Testis (tissue), 3 donors: Measurements from ENCODE around the gene ESR2. TPM values are rescaled to one million over a fixed set of nuclear protein-coding genes. Genes with fewer than 3 reads are reported as not detected.

Experiments
- DNase-seq: peaks from one replicate; pipeline ENCODE4 v3.0.0-alpha.2; 2019
- H3K27ac ChIP-seq, 2 donors: fragments of 200-600 bp; sonication (generic); one replicate each; pipeline ENCODE4 v1.5.1; 2019
- H3K27me3 ChIP-seq: fragments of 200-600 bp; sonication (generic); one replicate; pipeline ENCODE4 v1.5.1; 2019
- H3K36me3 ChIP-seq: fragments of 200-600 bp; sonication (generic); one replicate; pipeline ENCODE4 v1.5.1; 2017; ENCODE audit warnings: low read depth; ENCODE audit errors: missing control alignments
- H3K4me1 ChIP-seq: fragments of 200-600 bp; sonication (generic); one replicate; pipeline ENCODE4 v1.5.1; 2019
- H3K4me3 ChIP-seq, 2 donors: fragments of 200-600 bp; sonication (generic); one replicate each; pipeline ENCODE4 v1.5.1; 2017 to 2019
- H3K9me3 ChIP-seq: fragments of 200-600 bp; sonication (generic); one replicate; pipeline ENCODE4 v1.5.1; 2017
- POLR2A ChIP-seq: fragments of 450-650 bp; IDR thresholded peaks from one replicate; pipeline ENCODE4 v1.6.1; 2017; ENCODE audit warnings: antibody characterized with exemption, mild to moderate bottlenecking, moderate library complexity
- WGBS, 2 donors: methylation state at CpG; one replicate each; pipeline ENCODE4 v1.1.5; 2018; 5-methylcytosine and 5-hydroxymethylcytosine counted together
- intact Hi-C: fragments of 100-400 bp; cut with DNase I; formaldehyde crosslinking; loops from one replicate; pipeline ENCODE4 v1.15.1; 2023; ENCODE audit warnings: low total_unique reads
- polyA plus RNA-seq: library from polyadenylated mRNA; stranded (reverse); fragments of 350-450 nt; fragmentation: Illumina TruSeq; extraction: RNeasy Lipid Tissue Mini Kit (QIAGEN cat#74804); gene quantifications from one replicate; pipeline ENCODE4 v1.2.3, GENCODE V29; 2014; ENCODE audit warnings: low read depth, low replicate concordance; ENCODE audit not compliant: insufficient read depth
- total RNA-seq, 2 donors: library from RNA; depleted of rRNA; stranded (reverse); fragments of >200 nt; gene quantifications; one replicate each; pipeline ENCODE4 v1.2.3, GENCODE V29; 2016
- TF ChIP-seq, protein P1 (sequence below), 3 experiments: fragments of 450-650 bp in 2 of 3; fragments of 200-600 bp in 1 of 3; sonication (generic) in 1 of 3; IDR thresholded peaks; one replicate each; pipeline ENCODE4 v1.5.1; 2016 to 2019; ENCODE audit warnings: antibody characterized with exemption in 3 of 3, mild to moderate bottlenecking in 2 of 3, moderate library complexity in 1 of 3

ESR2 gene
- total and polyA plus RNA-seq, 3 donors from 2014 or later: 17.2 to 33.3 (median 19.8) TPM

DNA sequence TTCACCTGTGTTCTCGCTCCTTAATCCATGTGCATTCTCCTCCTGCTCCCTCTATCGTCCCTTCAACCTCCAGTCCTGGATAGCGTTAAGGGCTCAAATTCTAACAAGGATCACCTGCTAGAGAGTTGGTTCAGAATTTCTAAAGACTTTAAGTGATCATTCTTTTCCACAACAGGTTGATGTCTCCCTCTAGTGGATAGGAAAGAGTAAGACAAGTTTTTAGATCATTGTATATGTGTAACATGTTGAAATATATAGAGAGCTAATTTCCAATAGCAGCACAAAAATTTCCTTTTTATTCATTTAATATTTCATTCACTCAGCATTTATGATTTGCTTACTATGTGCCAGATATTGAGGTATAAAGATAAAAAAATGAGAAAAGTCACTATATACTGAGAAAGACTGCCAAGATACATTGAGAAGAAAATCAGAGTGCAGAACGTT is 9.3 kb upstream of the ESR2 start:
- Histone ChIP-seq H3K36me3 (no peaks in the 10 kb centered on the region), H3K9me3 (no peaks in the 10 kb centered on the region), H3K4me1 (no peaks in the 10 kb centered on the region), H3K27ac (no peak overlapping the region), H3K4me3 (no peak overlapping the region), H3K27me3 (no peaks in the 10 kb centered on the region)
- DNase-seq: no peak
- intact Hi-C loops: loop anchor here (5.0 kb wide), 1 partner anchor 501 kb away; no protein-coding TSS in a partner anchor
- no peak for TF ChIP-seq POLR2A
- TF ChIP-seq, protein P1, sequence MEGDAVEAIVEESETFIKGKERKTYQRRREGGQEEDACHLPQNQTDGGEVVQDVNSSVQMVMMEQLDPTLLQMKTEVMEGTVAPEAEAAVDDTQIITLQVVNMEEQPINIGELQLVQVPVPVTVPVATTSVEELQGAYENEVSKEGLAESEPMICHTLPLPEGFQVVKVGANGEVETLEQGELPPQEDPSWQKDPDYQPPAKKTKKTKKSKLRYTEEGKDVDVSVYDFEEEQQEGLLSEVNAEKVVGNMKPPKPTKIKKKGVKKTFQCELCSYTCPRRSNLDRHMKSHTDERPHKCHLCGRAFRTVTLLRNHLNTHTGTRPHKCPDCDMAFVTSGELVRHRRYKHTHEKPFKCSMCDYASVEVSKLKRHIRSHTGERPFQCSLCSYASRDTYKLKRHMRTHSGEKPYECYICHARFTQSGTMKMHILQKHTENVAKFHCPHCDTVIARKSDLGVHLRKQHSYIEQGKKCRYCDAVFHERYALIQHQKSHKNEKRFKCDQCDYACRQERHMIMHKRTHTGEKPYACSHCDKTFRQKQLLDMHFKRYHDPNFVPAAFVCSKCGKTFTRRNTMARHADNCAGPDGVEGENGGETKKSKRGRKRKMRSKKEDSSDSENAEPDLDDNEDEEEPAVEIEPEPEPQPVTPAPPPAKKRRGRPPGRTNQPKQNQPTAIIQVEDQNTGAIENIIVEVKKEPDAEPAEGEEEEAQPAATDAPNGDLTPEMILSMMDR (IDR thresholded peaks at IDR 0.05): peak; percentile 64 to 82 (median 75)
- 24 to 28% methylated on average over 4 of the region's 4 CpGs for WGBS, 2 donors

DNA sequence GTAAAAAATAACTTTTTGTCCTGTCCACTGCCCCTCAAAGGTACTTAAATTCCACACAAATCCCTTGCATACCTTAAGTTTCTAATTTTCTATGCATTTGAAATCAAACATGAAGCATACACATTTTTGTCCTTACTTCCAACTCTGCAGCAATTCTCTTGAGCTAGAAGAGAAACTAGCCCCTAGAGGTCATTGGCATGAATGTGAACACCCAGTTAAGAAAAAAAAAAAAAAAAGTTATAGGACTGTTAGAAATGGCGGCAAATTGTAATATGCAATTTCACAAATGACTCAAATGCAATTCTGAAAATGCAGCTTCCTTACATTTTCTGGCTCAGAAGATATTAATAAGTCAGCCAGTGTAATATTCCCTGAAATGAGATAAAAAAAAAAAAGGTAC is 4.6 kb upstream of the ESR2 start:
- no peak overlapping the region for H3K4me3 ChIP-seq
- peaks cover 10% of the 10 kb centered on the region for H3K4me1 ChIP-seq
- intact Hi-C loops: no loop called here
- 88 to 98% methylated on average over 1 of the region's 1 CpG for WGBS, 2 donors
- H3K27ac ChIP-seq: no peak overlapping the region
- H3K9me3 ChIP-seq: no peaks in the 10 kb centered on the region
- no peak for DNase-seq
- no peaks in the 10 kb centered on the region for H3K36me3 ChIP-seq
- no peak for TF ChIP-seq POLR2A
- TF ChIP-seq, protein P1 (IDR thresholded peaks at IDR 0.05): no peak
- no peaks in the 10 kb centered on the region for H3K27me3 ChIP-seq

DNA sequence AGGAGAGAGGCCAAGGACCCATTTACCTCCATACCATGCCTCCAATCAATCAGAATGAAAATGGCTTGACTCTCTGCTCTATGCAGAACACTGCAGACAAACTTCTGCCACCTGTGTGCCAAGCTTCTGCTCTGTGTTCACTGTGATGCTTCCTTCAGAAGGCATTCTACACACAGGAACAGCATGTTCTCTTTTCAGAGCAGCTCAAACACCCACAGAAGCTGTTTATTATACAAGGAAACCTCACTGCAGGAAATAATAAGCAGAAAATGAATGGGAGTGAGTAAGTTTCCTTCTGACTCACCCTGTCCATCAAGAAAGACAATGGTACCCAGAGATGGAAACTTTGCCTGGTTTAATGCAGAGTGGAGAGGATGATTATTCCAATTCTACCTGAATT is 2.4 kb upstream of the ESR2 start:
- intact Hi-C loops: no loop called here
- TF ChIP-seq, protein P1 (IDR thresholded peaks at IDR 0.05): no peak
- no peak for TF ChIP-seq POLR2A
- Histone ChIP-seq H3K4me3 (no peak overlapping the region), H3K27me3 (no peaks in the 10 kb centered on the region), H3K9me3 (no peaks in the 10 kb centered on the region), H3K4me1 (peaks cover 10% of the 10 kb centered on the region), H3K36me3 (no peaks in the 10 kb centered on the region), H3K27ac (peak overlapping the region in 1 of 2 donors; percentile 42)
- no peak for DNase-seq

DNA sequence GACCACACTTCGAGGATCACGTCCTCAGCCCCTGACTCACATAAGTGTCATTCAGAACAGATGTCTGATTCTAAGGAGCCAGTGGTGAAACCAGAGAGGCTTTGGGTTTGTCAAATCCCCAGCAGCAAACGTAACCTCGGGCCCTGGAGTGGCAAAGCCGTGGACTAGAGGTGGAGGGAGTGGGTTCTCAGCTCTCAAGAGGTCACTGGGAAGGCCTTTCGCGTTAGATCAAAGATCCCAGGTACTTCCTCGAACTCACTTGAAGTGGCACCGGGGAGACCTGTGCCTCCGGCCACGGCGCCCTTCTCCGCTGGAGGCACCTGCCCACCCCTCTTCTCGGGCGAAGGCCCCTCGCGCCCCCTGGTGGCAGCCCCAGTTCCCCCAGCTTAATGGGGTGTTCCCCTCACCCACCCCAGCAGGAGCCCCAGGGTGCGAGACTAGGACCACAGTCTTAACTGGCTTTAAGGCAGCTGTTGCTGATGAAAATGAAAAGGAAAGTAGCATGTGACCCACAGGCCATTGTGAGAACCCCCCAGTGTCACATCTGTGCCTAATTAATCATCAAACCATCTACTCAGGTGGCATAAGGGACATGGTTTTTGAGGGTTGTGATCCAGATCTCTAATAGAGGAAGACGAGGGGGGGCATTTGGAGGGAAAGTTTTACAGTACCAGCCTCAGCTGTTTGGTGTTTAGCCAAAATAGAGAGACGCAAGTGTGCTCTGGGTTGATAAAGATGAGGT is 672 bp upstream of the ESR2 start:
- Histone ChIP-seq H3K27ac (peak overlapping the region; percentile 49 to 51), H3K36me3 (no peaks in the 10 kb centered on the region), H3K9me3 (no peaks in the 10 kb centered on the region), H3K4me1 (peaks cover 17% of the 10 kb centered on the region), H3K4me3 (peak overlapping the region; percentile 54 to 69), H3K27me3 (no peaks in the 10 kb centered on the region)
- TF ChIP-seq, protein P1 (IDR thresholded peaks at IDR 0.05): peak; percentile 91 to 94 (median 93)
- no peak for TF ChIP-seq POLR2A
- DNase-seq: peak; percentile 89
- WGBS, 2 donors: 12 to 14% methylated on average over 6 to 20 of the region's 20 CpGs
- intact Hi-C loops: no loop called here

DNA sequence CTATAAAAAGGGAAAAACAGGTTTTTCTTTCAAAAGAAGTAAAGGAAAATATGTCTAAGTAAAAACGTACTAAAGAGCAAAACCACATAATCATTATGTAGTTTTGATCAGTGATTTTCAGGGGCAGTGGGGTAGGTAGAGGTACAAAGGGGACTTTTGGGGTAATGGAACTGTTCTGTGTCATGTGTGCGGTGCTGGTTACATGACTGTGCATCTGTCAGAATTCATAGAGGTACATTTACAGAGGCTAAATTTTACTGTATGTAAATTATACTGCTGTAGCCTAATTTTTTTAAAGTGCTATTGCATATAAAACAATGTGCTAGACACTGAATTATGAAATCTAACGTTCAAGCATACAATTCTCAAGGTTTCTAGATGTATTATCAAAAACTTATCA is 2.0 kb downstream of the ESR2 start:
- no peak for DNase-seq
- WGBS, 2 donors: 59 to 74% methylated on average over 3 of the region's 3 CpGs
- intact Hi-C loops: no loop called here
- Histone ChIP-seq H3K27ac (peak overlapping the region in 1 of 2 donors; percentile 6), H3K4me3 (peak overlapping the region in 1 of 2 donors; percentile 69), H3K27me3 (no peaks in the 10 kb centered on the region), H3K4me1 (peaks cover 17% of the 10 kb centered on the region), H3K36me3 (no peaks in the 10 kb centered on the region), H3K9me3 (no peaks in the 10 kb centered on the region)
- no peak for TF ChIP-seq POLR2A
- TF ChIP-seq, protein P1 (IDR thresholded peaks at IDR 0.05): no peak
